Esophagus squamous epithelium (tissue), 4 donors: ENCODE measurements around the gene FZD10.

Experiments
- POLR2A ChIP-seq, 4 donors: fragments of 450-650 bp; IDR thresholded peaks; one replicate each; pipeline ENCODE4 v1.6.1; 2017; ENCODE audit warnings: antibody characterized with exemption in 4 of 4, mild to moderate bottlenecking in 4 of 4, moderate library complexity in 3 of 4
- TF ChIP-seq, protein P1 (sequence below), 6 experiments: fragments of 450-650 bp in 4 of 6; fragments of 200-600 bp in 2 of 6; sonication (generic) in 2 of 6; IDR thresholded peaks; one replicate each; pipeline ENCODE4 v1.5.1; 2016 to 2019; ENCODE audit warnings: antibody characterized with exemption in 6 of 6, mild to moderate bottlenecking in 4 of 6, moderate library complexity in 4 of 6

DNA sequence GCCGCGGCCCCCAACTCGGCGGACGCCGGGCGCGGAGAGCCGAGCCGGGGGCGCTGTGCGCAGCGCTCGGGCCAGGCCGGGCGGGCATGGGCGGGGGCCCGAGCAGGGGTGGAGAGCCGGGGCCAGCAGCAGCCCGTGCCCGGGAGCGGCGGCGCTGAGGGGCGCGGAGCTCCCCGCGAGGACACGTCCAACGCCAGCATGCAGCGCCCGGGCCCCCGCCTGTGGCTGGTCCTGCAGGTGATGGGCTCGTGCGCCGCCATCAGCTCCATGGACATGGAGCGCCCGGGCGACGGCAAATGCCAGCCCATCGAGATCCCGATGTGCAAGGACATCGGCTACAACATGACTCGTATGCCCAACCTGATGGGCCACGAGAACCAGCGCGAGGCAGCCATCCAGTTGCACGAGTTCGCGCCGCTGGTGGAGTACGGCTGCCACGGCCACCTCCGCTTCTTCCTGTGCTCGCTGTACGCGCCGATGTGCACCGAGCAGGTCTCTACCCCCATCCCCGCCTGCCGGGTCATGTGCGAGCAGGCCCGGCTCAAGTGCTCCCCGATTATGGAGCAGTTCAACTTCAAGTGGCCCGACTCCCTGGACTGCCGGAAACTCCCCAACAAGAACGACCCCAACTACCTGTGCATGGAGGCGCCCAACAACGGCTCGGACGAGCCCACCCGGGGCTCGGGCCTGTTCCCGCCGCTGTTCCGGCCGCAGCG is 639 bp downstream of the FZD10 start:
- TF ChIP-seq, protein P1, sequence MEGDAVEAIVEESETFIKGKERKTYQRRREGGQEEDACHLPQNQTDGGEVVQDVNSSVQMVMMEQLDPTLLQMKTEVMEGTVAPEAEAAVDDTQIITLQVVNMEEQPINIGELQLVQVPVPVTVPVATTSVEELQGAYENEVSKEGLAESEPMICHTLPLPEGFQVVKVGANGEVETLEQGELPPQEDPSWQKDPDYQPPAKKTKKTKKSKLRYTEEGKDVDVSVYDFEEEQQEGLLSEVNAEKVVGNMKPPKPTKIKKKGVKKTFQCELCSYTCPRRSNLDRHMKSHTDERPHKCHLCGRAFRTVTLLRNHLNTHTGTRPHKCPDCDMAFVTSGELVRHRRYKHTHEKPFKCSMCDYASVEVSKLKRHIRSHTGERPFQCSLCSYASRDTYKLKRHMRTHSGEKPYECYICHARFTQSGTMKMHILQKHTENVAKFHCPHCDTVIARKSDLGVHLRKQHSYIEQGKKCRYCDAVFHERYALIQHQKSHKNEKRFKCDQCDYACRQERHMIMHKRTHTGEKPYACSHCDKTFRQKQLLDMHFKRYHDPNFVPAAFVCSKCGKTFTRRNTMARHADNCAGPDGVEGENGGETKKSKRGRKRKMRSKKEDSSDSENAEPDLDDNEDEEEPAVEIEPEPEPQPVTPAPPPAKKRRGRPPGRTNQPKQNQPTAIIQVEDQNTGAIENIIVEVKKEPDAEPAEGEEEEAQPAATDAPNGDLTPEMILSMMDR (IDR thresholded peaks at IDR 0.05), result no peak
- peak in 1 of 4 donors; percentile 1 for TF ChIP-seq POLR2A (IDR thresholded peaks at IDR 0.05)
